ENCODE measurements around the gene TMEM54.
"Not testable (repeated sequence)": the region's sequence is repeated elsewhere in the genome, so short reads cannot be mapped to it uniquely, and the experiment has no call there.

TMEM54 gene

GRCh38 chr1:32910319-32910718 is 9.1 kb upstream of the TMEM54 start:
- H2BK5ac ChIP-seq (ENCODE audit: low read depth, low read length, poor library complexity, severe bottlenecking) = no peak overlapping the region
- no peaks in the 10 kb centered on the region for H3K79me1 ChIP-seq (replicated peaks; ENCODE audit: low read length, poor library complexity, severe bottlenecking)
- no peak overlapping the region for H3K23ac ChIP-seq (ENCODE audit: low read length in 2 of 2)
- 85% methylated on average over 4 of the region's 5 CpGs for WGBS
- no peak overlapping the region for H3K14ac ChIP-seq (ENCODE audit: low read length in 2 of 2)
- no peak overlapping the region for H4K91ac ChIP-seq (ENCODE audit: low read length)
- DNase-seq = no peak
- no peak overlapping the region for H3K27ac ChIP-seq (ENCODE audit: low read length, poor library complexity, severe bottlenecking)
- H3K4me1 ChIP-seq (ENCODE audit: control insufficient read depth, insufficient read depth, low read depth, low read length) = peaks cover 2% of the 10 kb centered on the region
- no peak overlapping the region for H2AK5ac ChIP-seq (ENCODE audit: low read length, severe bottlenecking)
- H2BK12ac ChIP-seq (ENCODE audit: low read length in 2 of 2) = no peak overlapping the region
- no peak overlapping the region for H3K4ac ChIP-seq (ENCODE audit: low read depth in 1 of 2, low read length in 2 of 2)
- no peak overlapping the region for H2AFZ ChIP-seq (ENCODE audit: low read depth, low read length)
- no peak overlapping the region for H4K8ac ChIP-seq (ENCODE audit: low read length)
- H3K36me3 ChIP-seq (ENCODE audit: control insufficient read depth in 1 of 2, insufficient read depth in 2 of 2, low read depth in 1 of 2, low read length in 2 of 2) = no peaks in the 10 kb centered on the region
- peaks cover 0 to 3% of the 10 kb centered on the region in 2 experiments for H3K27me3 ChIP-seq (ENCODE audit: control insufficient read depth in 1 of 2, insufficient read depth in 1 of 2, low read length in 2 of 2)
- H2BK120ac ChIP-seq (ENCODE audit: low read depth, low read length) = no peak overlapping the region
- no peaks in the 10 kb centered on the region for H3K9me3 ChIP-seq (ENCODE audit: control insufficient read depth, low read length)
- H3K4me3 ChIP-seq (ENCODE audit: insufficient read depth in 1 of 2, low read depth in 1 of 2, low read length in 2 of 2) = no peak overlapping the region
- no peak overlapping the region for H3K18ac ChIP-seq (ENCODE audit: low read depth in 1 of 2, low read length in 2 of 2)
- no peak overlapping the region for H2BK15ac ChIP-seq (ENCODE audit: low read depth, poor library complexity, severe bottlenecking)
- H3K9ac ChIP-seq (ENCODE audit: low read length) = no peak overlapping the region
- no peak overlapping the region for H3K4me2 ChIP-seq (ENCODE audit: low read length, poor library complexity, severe bottlenecking)

GRCh38 chr1:32907435-32907834 is 6.2 kb upstream of the TMEM54 start:
- Histone ChIP-seq H3K36me3 (ENCODE audit: control insufficient read depth in 1 of 2, insufficient read depth in 2 of 2, low read depth in 1 of 2, low read length in 2 of 2) (no peaks in the 10 kb centered on the region), H3K79me1 (replicated peaks; ENCODE audit: low read length, poor library complexity, severe bottlenecking) (no peaks in the 10 kb centered on the region), H3K4me1 (ENCODE audit: control insufficient read depth, insufficient read depth, low read depth, low read length) (peaks cover 2% of the 10 kb centered on the region), H4K91ac (ENCODE audit: low read length) (no peak overlapping the region), H2BK15ac (ENCODE audit: low read depth, poor library complexity, severe bottlenecking) (no peak overlapping the region), H3K9ac (ENCODE audit: low read length) (no peak overlapping the region), H3K4me3 (ENCODE audit: insufficient read depth in 1 of 2, low read depth in 1 of 2, low read length in 2 of 2) (no peak overlapping the region), H3K14ac (ENCODE audit: low read length in 2 of 2) (no peak overlapping the region), H3K18ac (ENCODE audit: low read depth in 1 of 2, low read length in 2 of 2) (no peak overlapping the region), H3K4ac (ENCODE audit: low read depth in 1 of 2, low read length in 2 of 2) (no peak overlapping the region), H2BK12ac (ENCODE audit: low read length in 2 of 2) (no peak overlapping the region), H2BK120ac (ENCODE audit: low read depth, low read length) (no peak overlapping the region), H2AFZ (ENCODE audit: low read depth, low read length) (no peak overlapping the region), H3K23ac (ENCODE audit: low read length in 2 of 2) (no peak overlapping the region), H2AK5ac (ENCODE audit: low read length, severe bottlenecking) (no peak overlapping the region), H3K9me3 (ENCODE audit: control insufficient read depth, low read length) (no peaks in the 10 kb centered on the region), H3K27me3 (ENCODE audit: control insufficient read depth in 1 of 2, insufficient read depth in 1 of 2, low read length in 2 of 2) (peaks cover 0 to 14% of the 10 kb centered on the region in 2 experiments), H2BK5ac (ENCODE audit: low read depth, low read length, poor library complexity, severe bottlenecking) (no peak overlapping the region), H4K8ac (ENCODE audit: low read length) (no peak overlapping the region), H3K27ac (ENCODE audit: low read length, poor library complexity, severe bottlenecking) (no peak overlapping the region), H3K4me2 (ENCODE audit: low read length, poor library complexity, severe bottlenecking) (no peak overlapping the region)
- peak; percentile 28 for DNase-seq
- 38% methylated on average over 4 of the region's 4 CpGs for WGBS

- 94% methylated on average over 4 of the region's 7 CpGs for WGBS
Measured at GRCh38 chr1:32906654-32907053, 5.5 kb upstream of the TMEM54 start.

DNA sequence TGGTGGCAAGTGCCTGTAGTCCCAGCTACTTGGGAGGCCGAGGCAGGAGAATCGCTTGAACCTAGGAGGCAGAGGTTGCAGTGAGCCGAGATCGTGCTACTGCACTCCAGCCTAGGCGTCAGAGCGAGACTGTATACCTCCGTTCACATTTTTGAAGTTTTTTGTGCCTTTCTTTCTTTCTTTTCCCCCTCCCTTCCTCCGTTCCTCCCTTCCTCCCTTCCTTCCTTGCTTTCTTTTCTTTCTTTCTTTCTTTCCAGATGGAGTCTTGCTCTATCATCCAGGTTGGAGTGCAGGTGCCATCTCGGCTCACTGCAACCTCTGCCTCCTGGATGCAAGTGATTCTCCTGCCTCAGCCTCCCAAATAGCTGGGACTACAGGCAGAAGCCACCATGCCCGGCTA is 4.4 kb upstream of the TMEM54 start:
- H3K4ac ChIP-seq (ENCODE audit: low read depth in 1 of 2, low read length in 2 of 2); H3K14ac ChIP-seq (ENCODE audit: low read length in 2 of 2); H3K18ac ChIP-seq (ENCODE audit: low read depth in 1 of 2, low read length in 2 of 2); H2BK120ac ChIP-seq (ENCODE audit: low read depth, low read length); H2BK12ac ChIP-seq (ENCODE audit: low read length in 2 of 2); H3K4me3 ChIP-seq (ENCODE audit: insufficient read depth in 1 of 2, low read depth in 1 of 2, low read length in 2 of 2); H3K36me3 ChIP-seq (ENCODE audit: control insufficient read depth in 1 of 2, insufficient read depth in 2 of 2, low read depth in 1 of 2, low read length in 2 of 2); H4K91ac ChIP-seq (ENCODE audit: low read length); H2BK15ac ChIP-seq (ENCODE audit: low read depth, poor library complexity, severe bottlenecking); H2AFZ ChIP-seq (ENCODE audit: low read depth, low read length); H3K4me1 ChIP-seq (ENCODE audit: control insufficient read depth, insufficient read depth, low read depth, low read length); H2BK5ac ChIP-seq (ENCODE audit: low read depth, low read length, poor library complexity, severe bottlenecking); H3K27ac ChIP-seq (ENCODE audit: low read length, poor library complexity, severe bottlenecking); H3K9me3 ChIP-seq (ENCODE audit: control insufficient read depth, low read length); H3K79me1 ChIP-seq (replicated peaks; ENCODE audit: low read length, poor library complexity, severe bottlenecking); DNase-seq; H3K23ac ChIP-seq (ENCODE audit: low read length in 2 of 2); H4K8ac ChIP-seq (ENCODE audit: low read length); H3K4me2 ChIP-seq (ENCODE audit: low read length, poor library complexity, severe bottlenecking); H2AK5ac ChIP-seq (ENCODE audit: low read length, severe bottlenecking); H3K9ac ChIP-seq (ENCODE audit: low read length): not testable (repeated sequence)
- WGBS = 83% methylated on average over 10 of the region's 10 CpGs
- H3K27me3 ChIP-seq (ENCODE audit: control insufficient read depth in 1 of 2, insufficient read depth in 1 of 2, low read length in 2 of 2) = peaks cover 0 to 21% of the 10 kb centered on the region in 2 experiments

More at GRCh38 chr1:32906654-32907053, 5.5 kb upstream of the TMEM54 start:
- H3K79me1 ChIP-seq (replicated peaks; ENCODE audit: low read length, poor library complexity, severe bottlenecking) = no peaks in the 10 kb centered on the region
- no peak overlapping the region for H3K18ac ChIP-seq (ENCODE audit: low read depth in 1 of 2, low read length in 2 of 2)
- no peak overlapping the region for H2AFZ ChIP-seq (ENCODE audit: low read depth, low read length)
- H2BK15ac ChIP-seq (ENCODE audit: low read depth, poor library complexity, severe bottlenecking) = no peak overlapping the region
- H3K9me3 ChIP-seq (ENCODE audit: control insufficient read depth, low read length) = no peaks in the 10 kb centered on the region
- H2BK5ac ChIP-seq (ENCODE audit: low read depth, low read length, poor library complexity, severe bottlenecking) = no peak overlapping the region
- H2AK5ac ChIP-seq (ENCODE audit: low read length, severe bottlenecking) = no peak overlapping the region
- DNase-seq = no peak
- H2BK12ac ChIP-seq (ENCODE audit: low read length in 2 of 2) = no peak overlapping the region
- H4K8ac ChIP-seq (ENCODE audit: low read length) = no peak overlapping the region
- no peak overlapping the region for H3K23ac ChIP-seq (ENCODE audit: low read length in 2 of 2)
- no peak overlapping the region for H3K14ac ChIP-seq (ENCODE audit: low read length in 2 of 2)
- no peak overlapping the region for H4K91ac ChIP-seq (ENCODE audit: low read length)
- H3K4ac ChIP-seq (ENCODE audit: low read depth in 1 of 2, low read length in 2 of 2) = no peak overlapping the region
- H3K4me3 ChIP-seq (ENCODE audit: insufficient read depth in 1 of 2, low read depth in 1 of 2, low read length in 2 of 2) = no peak overlapping the region
- H3K9ac ChIP-seq (ENCODE audit: low read length) = no peak overlapping the region
- H3K4me1 ChIP-seq (ENCODE audit: control insufficient read depth, insufficient read depth, low read depth, low read length) = peaks cover under 1% of the 10 kb centered on the region
- H3K27me3 ChIP-seq (ENCODE audit: control insufficient read depth in 1 of 2, insufficient read depth in 1 of 2, low read length in 2 of 2) = peaks cover 0 to 18% of the 10 kb centered on the region in 2 experiments
- no peak overlapping the region for H3K4me2 ChIP-seq (ENCODE audit: low read length, poor library complexity, severe bottlenecking)
- no peak overlapping the region for H2BK120ac ChIP-seq (ENCODE audit: low read depth, low read length)
- no peaks in the 10 kb centered on the region for H3K36me3 ChIP-seq (ENCODE audit: control insufficient read depth in 1 of 2, insufficient read depth in 2 of 2, low read depth in 1 of 2, low read length in 2 of 2)
- no peak overlapping the region for H3K27ac ChIP-seq (ENCODE audit: low read length, poor library complexity, severe bottlenecking)
